NCI-H82 treated with DMSO at 0.1 percent for 48 hours (cell line): Measurements from ENCODE around the gene PRKCH.

Experiments used
- DNase-seq: peaks from one replicate; lab custom pipeline; 2025; ENCODE audit not compliant: unreplicated experiment; lab: John Stamatoyannopoulos, UW

Gene PRKCH

DNA sequence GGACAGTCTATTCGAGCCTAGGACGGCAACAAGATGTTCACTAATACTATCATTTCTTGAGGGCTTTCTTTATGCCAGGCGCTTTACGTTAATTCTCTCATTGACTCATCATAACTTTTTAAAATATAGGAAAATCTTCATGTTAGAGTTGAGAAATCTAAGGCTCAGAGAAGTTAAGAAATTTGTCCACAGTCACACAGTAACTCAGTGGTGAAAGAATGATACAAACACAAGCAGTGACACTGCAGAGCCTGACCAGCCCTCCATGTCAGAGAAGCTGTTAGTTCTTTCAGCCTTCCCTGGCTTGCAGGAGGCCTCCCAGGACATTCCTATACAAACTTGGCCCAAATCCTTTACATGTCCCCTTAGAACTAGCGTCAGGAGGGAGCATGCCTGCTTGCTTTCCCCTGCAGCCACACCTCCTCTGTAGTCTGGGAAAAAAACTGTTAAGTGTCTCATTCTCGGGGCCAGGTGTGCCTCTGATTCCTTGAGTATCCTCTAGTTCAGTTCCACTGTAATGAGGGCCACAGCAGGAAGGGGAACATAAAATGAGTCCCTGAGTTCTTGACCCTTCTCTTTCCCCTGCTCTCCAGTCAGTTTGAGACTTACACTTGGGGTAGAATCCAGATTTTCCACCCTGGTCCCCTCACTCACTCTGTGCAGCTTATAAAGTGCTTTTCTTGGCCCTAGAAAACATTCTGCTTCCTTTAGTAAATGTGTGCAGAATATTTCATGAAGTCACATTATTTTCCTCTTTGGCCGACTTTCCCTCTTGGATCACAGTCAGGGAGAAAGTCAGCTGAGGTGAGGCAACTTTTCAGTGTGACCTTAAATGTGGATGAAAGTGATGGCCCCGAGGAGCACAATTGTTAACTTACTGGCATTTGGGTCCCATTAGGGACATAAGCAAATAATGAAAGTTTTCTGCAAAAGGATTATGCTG lies 221.7 kb downstream of the PRKCH start:
- DNase-seq = no peak

DNA sequence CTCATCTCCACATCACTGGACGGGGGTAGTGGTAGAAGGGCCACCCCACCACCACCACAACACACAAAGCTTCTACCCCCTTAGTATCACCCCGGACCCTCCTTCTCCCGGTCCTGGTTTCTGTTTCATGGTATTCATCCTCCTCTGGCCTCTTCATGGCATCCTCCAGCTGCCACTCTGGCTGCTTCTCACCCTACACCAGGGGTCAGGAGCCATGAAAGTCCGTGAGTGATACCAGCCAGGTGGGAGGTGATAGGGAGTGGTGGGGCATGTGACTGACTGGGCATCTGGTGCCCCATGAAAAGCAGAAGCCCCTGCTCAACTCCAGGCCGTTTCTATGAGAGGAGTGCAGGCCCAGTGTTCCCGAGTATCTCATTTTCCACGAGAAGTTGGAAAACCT lies 222.6 kb downstream of the PRKCH start:
- DNase-seq = no peak

DNA sequence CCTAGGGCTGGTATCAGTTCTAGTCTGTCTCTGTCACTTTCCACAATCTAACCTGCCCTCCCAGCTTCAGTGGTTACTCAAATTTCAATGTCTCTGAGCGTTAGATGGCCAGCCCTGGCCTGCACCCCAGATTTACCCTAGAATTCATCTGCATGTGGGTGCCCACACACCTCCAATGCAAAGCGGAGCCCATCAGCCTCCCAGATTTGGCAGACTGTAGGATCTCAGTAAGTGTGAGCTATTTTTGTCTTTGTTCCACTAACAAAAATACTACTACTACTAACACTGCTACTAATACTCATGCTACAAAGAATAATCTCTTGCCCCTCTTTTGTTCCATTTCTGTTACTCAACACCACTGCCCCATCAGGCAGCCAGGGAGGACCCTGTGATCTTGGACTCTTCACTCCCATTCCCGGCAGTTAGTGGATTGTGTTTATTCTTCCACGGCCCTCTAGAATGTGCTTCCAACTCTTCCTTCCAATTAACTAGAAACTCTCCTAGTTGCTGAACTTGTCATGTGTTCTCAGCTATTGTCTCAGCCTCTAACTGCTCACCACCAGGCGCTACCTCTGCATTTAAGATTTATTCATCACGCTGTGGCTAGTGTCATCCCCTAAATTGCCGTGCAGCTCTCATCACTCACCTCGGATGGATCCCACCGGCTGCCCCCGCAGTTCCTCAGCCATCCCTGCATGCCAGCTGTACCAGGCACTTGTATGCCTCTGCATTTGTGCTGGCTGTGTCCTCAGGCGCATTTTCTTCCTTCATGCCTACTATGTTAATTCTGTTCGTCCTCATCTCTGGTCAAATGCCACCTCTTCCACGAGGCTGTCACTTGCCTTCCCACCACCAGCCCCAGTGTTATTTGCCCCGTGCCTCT lies 223.3 kb downstream of the PRKCH start:
- DNase-seq = no peak

DNA sequence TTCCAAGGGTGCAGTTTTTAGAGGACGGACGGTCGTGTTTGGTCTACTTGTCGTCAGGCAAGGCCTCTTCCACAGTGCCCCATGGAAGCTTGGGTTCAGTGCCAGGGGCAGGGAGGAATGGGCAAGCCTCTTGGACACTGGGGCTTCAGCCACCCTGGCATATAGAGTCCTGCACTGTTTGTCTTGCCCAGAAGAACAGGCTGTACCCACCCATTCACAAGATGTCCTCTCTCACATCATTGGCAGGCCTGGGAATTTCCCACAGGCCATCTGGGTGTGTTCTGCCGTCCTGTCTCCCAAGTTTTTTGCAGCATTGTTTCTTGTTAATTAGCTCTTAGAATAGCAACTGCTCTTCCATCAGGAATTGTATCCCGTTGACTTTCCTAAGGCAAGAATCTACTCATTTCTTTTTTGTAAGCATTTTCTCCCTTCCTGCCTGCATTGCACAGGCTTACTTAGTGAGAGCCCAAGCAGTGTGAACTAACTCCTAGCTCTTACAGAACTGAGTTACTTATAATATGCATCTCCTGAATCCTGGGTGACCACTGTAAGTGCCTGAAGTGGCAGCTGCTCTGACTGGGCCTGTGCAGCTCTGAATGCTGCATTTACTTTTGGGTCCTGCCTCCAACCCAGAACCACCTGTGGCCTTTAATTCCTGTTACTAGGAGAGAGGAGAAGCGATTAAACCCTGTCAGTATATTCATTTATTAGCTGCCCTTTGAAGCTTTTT lies 224.5 kb downstream of the PRKCH start:
- DNase-seq = no peak

DNA sequence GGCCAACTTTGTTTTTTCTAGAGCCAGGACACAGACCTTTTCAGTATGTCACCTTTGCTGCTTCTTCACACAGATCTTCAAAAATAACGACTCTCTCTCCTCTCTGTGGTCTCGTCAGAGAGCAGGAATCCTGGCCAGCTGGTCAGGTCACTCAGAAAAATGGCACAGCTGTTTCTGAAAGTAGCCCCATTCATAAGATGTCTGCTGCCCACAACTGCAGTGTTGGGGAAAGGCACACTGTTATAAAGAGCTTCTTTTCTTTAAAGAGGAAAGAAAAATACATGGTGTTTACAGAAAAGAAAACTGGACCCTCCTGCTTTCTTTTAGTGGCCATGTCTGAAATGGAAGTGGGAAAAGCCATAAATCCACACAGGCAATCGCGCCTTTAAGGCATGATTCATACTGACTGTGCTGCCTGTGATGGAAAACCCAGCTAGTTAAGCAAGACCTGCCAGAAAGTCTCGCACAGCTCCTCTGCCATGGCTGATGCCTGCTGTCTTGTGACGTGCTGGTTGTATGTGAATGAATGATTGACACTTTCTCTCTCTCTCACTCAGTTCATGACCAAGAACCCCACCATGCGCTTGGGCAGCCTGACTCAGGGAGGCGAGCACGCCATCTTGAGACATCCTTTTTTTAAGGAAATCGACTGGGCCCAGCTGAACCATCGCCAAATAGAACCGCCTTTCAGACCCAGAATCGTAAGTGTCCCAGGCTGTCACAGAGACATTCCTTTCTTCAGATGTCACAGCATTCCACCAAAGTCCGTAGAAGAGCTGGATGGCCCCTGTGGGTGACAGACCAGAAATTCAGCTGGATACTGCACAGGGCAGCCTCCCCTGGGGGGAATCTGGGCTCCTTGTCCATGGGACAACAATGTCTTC lies 226.0 kb downstream of the PRKCH start:
- no peak for DNase-seq

DNA sequence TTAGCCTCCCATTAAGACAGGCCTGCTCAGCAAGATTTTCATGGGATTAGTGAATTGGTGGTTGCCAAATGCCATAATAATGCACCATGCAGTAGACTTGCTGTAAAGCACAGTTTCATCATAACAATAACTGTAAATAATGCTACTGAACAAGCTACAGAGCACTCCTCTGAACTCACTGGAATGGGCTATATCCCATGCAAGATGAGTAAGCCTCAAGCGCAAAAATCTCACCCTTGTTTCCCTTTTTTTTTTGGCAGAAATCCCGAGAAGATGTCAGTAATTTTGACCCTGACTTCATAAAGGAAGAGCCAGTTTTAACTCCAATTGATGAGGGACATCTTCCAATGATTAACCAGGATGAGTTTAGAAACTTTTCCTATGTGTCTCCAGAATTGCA lies 228.0 kb downstream of the PRKCH start:
- DNase-seq = no peak

DNA sequence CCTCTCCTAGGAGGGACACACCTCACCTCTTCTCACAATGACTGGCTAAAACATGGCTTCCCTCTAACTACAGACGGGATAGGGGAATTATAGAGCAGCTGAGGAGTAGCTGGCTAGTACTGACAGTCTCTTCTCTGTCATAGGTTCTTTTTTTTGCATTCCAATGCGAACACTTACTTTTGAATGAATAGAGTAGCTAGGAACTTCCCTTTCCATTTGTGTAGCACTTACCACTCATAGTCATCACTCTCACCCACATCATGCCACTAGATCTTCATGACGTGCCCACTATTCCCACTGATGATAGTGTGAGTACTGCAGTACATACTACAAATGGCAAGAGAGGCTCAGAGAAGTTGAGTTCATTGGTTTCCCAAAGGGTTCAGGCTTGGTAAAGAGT lies 230.0 kb downstream of the PRKCH start:
- DNase-seq = no peak

DNA sequence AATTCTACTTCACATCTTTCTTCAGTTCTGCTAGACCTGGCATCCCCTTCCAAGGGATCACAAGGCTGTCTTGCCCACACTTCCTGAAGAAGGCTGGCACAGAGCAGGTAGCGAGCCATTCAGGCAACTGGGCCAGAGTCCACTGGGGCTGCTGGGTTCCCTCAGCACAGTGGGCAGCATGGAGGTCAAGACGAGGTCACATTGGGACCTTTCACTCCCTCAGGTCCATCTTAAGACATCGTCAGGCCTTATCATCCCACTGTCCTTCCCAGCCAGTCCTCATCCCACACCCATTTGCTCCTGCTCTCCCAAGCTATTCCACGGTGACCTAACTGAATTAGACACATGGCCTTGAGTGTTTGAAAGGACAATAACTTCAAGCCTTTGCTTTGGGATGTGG lies 230.9 kb downstream of the PRKCH start:
- no peak for DNase-seq

DNA sequence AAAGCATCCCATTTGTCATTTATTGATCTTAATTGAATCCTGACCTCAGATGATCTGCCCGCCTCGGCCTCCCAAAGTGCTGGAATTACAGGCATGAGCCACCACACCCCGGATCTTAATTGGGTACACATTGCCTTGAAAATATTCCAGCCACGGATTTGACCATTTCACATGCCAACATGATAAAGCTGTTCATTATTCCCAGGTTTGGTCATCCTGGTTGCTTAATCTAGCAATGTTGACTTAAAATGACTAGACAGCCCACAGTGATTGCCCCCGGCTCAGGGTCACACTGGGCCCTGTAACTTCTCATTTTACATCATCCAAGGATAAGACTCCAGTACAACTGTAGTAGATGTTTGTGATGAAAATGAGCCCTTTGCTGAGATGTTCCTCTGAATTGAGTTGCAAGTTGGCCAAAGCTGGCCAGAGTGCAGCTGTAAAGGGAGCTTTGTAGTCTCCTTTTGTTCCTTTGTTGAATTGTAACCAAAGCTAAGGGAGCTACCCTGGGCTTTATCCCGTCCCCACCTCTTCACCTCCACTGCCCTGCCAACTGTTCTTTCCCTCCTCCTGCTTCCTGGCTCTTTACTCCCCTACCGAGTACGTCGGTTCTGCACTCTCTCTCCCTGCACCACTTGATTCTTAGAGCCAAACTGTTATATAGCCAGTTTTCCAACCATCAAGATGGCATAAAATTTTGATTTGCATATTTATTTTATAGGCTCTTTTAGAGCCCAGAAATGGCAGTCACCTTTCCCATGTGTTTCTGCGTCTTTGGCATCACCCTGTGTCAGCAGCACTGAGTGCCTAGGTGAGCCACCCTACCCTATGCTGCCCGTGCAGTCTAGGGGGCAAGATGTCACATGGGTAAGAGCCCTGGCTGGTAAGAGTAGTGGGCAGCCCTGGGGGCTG lies 232.6 kb downstream of the PRKCH start:
- DNase-seq = no peak

DNA sequence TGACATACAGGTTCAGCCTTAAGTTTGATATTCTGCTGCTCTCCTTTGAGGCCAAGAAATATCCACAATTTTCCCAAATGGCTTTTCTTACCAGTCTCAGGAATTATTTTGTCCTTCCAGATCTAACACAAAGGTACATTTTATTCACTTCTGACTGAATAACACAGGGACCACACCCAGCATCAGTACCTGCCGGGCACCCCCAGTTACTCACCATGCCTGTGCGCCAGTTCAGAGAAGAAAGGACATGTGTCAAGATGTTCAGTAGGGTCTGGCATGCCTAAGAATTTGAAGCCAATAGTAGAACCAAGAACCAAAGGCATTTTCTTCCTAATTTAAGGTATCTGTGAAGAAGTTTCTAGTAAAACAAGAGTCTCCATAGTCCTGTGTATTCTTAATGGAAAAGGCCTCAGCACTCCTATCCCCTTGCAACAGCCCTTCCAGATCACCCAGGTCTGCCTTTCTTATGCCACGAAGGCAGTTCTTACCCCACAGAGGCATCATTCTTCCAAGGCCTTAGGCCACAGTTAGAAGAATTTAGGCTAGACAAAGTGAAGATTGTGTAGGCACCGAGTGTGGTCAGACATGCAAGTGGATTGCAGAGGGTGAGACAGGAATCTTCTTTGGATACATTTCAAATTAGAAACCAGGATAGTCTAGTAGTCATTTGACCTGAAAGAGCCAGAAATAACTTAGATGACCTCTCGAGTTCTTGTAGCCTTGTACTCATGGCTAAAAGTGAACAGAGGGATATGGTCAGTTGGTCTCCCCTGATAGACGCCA lies 233.9 kb downstream of the PRKCH start:
- DNase-seq = no peak

DNA sequence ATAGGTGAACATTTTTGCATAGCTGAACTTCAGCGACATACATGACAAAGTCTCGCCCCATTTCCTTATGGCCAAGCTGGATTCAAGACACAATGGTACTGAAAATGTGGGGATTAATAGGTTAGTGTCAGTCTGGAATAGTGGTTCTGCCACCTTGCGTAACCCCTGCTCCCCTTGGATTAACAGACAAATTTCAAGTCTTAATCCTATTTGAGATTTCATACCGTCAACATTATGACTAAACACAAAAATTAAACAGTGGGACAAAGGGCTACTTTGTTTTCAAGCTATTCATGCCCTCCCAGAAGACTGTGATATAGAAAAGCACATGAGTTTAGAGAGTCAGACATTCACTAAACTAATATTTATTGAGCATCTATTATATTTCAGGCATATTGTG lies 235.1 kb downstream of the PRKCH start:
- no peak for DNase-seq

DNA sequence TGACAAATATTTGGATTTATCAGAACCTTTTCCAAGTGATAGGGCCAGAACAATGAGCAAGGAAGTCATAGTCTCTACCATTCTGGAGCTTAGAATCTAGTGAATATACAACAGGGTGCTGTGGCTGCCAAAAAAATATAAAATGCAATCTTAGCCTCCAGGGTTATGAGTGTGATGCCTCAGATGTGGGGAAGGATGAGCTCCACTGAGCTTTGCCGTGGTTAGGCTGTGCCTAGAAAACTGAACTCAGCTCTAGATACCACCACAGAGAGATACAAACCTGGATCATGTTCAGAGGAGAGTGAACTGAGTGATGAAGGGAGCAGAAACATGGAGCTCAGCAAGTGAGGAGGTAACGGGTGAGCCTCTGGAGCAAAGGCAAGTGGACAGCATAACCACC lies 235.9 kb downstream of the PRKCH start:
- no peak for DNase-seq

DNA sequence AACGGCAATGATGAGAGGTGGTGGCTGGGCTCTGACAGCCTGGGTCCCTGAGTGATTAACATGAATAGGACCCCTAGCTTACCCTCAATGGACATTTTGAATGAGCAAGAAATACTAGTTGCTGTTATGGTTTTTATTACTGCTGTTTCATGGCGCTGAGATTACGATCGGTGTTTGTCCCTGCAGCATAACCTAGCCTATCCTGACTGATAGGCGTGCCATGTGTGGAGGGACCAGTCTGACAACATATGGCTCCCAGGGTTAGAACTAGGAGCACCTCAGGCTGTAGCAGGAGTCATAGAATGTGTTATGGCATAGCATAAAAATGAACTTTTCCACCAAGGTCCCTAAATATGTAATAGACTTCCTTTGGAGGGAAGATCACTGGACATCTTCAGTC lies 236.5 kb downstream of the PRKCH start:
- DNase-seq = no peak

DNA sequence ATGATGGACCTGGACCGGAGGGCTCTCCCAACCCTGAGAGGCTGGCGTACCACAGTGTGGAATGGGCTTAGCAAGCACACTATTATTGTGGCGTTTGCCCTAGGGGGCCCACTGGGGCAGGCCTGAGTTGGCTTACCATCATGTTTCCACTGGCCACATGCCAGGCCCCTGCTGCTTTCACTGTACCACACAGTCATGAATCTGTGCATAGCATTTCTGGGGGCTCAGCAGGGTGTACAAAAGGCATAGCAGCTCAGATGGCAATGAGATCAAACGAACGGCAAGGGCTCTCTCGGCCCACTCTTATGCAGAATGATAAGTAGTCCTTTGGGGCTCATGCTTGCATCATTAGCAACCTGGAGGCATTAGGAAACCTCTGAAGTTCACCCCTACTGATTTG lies 236.9 kb downstream of the PRKCH start:
- no peak for DNase-seq

DNA sequence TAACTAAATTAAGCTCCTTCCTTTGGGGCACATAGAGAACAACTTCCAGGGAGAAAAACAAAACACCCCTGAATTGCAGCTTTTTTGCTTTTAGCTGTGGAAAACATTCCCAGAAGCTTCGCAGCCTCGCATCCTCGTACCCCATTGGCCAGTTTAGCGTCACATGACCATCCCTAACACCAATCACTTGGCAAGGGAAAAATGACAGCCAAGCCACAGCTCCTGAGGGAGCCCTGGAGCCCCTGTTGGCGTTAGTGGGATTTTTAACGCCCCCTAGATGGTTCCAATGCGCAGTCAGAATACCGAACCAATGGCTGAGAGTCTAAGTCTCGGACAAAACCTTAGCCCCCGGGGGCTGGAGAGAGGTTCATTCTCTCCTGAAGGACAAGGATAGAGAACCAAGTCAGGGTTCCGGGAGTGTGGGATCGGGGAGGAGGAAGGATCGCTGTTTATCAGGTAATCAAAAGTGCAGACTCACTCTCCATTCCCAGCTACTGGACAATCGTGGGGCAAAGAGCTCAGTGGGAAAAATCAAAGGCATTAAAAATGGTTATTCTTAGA lies 238.3 kb downstream of the PRKCH start:
- DNase-seq = no peak

DNA sequence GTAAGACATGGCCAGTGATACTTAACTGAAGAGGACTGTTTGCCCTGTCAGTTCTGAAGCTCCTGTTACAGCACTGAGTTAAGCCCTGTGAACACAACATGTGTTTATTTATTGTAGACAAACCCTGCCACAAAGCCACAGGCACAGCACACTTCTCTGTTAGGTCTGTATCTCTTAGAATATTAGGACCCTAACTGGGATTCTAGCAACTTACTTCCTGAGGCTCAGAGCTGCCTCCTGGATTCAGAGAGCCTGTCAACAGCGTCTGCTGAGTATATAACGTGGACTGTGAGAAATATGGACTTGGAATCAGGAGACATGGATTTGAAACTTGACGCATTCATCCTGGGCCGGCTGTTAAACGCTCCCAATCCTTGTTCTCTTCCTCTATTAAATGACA lies 238.9 kb downstream of the PRKCH start:
- no peak for DNase-seq

DNA sequence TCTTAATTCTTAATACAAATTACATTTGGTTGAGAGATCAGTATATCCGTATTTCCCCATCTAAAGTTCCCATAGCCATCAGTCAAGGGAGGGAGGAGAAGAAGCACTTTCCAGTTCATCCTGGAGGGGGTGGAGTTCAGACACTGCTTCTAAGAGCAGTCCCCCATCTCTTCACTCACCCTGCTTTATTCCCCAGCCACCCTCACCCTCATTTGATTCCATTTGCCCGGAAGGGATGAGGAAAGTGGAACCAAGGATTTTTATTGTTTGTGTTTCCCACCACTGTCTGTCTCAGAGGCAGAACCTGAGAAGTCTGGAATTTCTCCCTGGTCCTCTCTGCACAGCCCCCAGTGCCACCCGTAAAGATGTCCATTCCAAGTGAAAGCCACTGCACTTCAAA lies 239.7 kb downstream of the PRKCH start:
- DNase-seq = no peak

DNA sequence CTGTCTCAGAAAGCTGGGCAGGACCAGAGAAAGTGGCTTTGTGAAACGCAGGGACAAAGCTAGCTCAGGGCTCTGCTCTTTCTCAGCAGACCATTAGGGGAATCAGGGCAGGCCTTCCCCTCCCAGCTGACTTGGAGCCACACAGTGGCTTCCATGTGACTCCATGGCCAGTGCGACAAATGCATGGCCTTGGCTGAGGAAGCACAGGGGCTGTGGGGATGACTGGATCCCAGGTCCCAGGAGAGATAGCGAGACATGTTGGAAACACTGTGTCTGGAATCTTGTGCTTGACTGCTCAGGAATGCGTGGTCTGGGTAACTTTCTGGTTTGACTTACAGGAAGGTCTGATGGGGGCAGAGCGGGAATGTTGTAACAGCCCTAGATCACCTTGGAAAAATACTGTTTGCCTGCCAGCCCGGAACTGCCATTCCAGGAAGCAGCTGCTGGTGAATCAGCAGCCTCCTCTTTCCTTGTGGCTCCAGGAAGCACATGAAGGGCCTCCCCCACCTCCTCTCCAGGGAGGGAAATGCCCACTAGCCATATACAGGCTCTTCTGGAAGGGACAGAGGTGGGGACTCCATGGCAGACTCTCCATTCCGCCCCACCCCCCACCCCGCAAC lies 240.4 kb downstream of the PRKCH start:
- DNase-seq = no peak
